Activated CD4-positive, CD25-positive, alpha-beta regulatory T cell treated with anti-CD3 and anti-CD28 coated beads, Interleukin-2, amount 50 U/mL, for 16 hours (primary cell): Measurements from ENCODE around the gene UBA52.
"Not testable (repeated sequence)": the region's sequence is repeated elsewhere in the genome, so short reads cannot be mapped to it uniquely, and the experiment has no call there.

Experiments used
- DNase-seq: peaks from one replicate; pipeline ENCODE4 v3.0.0-alpha.2; 2020; ENCODE audit warnings: low read depth, low spot score

The UBA52 gene

GRCh38 chr19:18571564-18572344 is at the start of gene UBA52:
TSS of gene UBA52 (plus strand) at chr19:18571857. CDS start at chr19:18573301, 1,444 bp downstream.
- DNase-seq, result peak; percentile 99

- DNase-seq, result peak; percentile 100
Measured at GRCh38 chr19:18522124-18522861, 49.4 kb upstream of the UBA52 start.

GRCh38 chr19:18522862-18523440 is 48.7 kb upstream of the UBA52 start:
- DNase-seq, result not testable (repeated sequence)

- no peak for DNase-seq
Measured at GRCh38 chr19:18523841-18524240, 47.8 kb upstream of the UBA52 start.

GRCh38 chr19:18526316-18526715 is 45.3 kb upstream of the UBA52 start:
- no peak for DNase-seq

- DNase-seq, result no peak
Measured at GRCh38 chr19:18529782-18530181, 41.9 kb upstream of the UBA52 start.

- DNase-seq, result no peak
Measured at GRCh38 chr19:18531485-18531884, 40.2 kb upstream of the UBA52 start.

- no peak for DNase-seq
Measured at GRCh38 chr19:18532168-18532890, 39.3 kb upstream of the UBA52 start.

- no peak for DNase-seq
Measured at GRCh38 chr19:18533058-18533457, 38.6 kb upstream of the UBA52 start.

- DNase-seq, result no peak
Measured at GRCh38 chr19:18536475-18536874, 35.2 kb upstream of the UBA52 start.

GRCh38 chr19:18537431-18537830 is 34.2 kb upstream of the UBA52 start:
- DNase-seq, result no peak

GRCh38 chr19:18538115-18538514 is 33.5 kb upstream of the UBA52 start:
- DNase-seq, result no peak

GRCh38 chr19:18539372-18539771 is 32.3 kb upstream of the UBA52 start:
- DNase-seq, result no peak

GRCh38 chr19:18540200-18540599 is 31.5 kb upstream of the UBA52 start:
- DNase-seq, result not testable (repeated sequence)

- DNase-seq, result no peak
Measured at GRCh38 chr19:18541258-18541991, 30.2 kb upstream of the UBA52 start.

- DNase-seq, result no peak
Measured at GRCh38 chr19:18541992-18542940, 29.4 kb upstream of the UBA52 start.

- DNase-seq, result peak; percentile 85
Measured at GRCh38 chr19:18542941-18543813, 28.5 kb upstream of the UBA52 start, which contains the start of gene FKBP8. TSS of gene FKBP8 (minus strand) at chr19:18543573. CDS start at chr19:18541970, 1,603 bp downstream.

- DNase-seq, result peak; percentile 53
Measured at GRCh38 chr19:18543814-18544475, 27.7 kb upstream of the UBA52 start.
